GM23248 (cell line): Measurements from ENCODE around the gene NRM. TPM values are rescaled to one million over a fixed set of nuclear protein-coding genes. Genes with fewer than 3 reads are reported as not detected.

Experiments used
- DNase-seq: peaks from one replicate; pipeline ENCODE4 v3.0.0-alpha.2; 2015
- H2AFZ ChIP-seq: fragments of 200-600 bp; sonication (generic); 2 replicates; pipeline ENCODE4 v1.6.1; 2016; ENCODE audit warnings: antibody characterized with exemption
- H3F3A ChIP-seq: fragments of 200-600 bp; sonication (generic); 2 replicates; pipeline ENCODE4 v1.6.1; 2016; ENCODE audit warnings: mild to moderate bottlenecking, antibody characterized with exemption, mixed run types; ENCODE audit not compliant: insufficient read depth
- H3K27ac ChIP-seq: fragments of 200-600 bp; sonication (generic); 2 replicates; pipeline ENCODE4 v1.5.1; 2016; ENCODE audit warnings: mild to moderate bottlenecking
- H3K27me3 ChIP-seq: fragments of 200-600 bp; sonication (generic); replicated peaks from 2 replicates; pipeline ENCODE4 v1.6.1; 2016; ENCODE audit warnings: mild to moderate bottlenecking; ENCODE audit not compliant: insufficient read depth
- H3K36me3 ChIP-seq: fragments of 200-600 bp; sonication (generic); 2 replicates; pipeline ENCODE4 v1.6.1; 2016; ENCODE audit warnings: low read depth, mild to moderate bottlenecking
- H3K4me1 ChIP-seq: fragments of 200-600 bp; sonication (generic); 2 replicates; pipeline ENCODE4 v1.6.1; 2016; ENCODE audit warnings: mild to moderate bottlenecking; ENCODE audit not compliant: insufficient read depth
- H3K4me2 ChIP-seq: fragments of 200-600 bp; sonication (generic); one replicate; pipeline ENCODE4 v1.6.1; 2016; ENCODE audit warnings: mild to moderate bottlenecking; ENCODE audit not compliant: unreplicated experiment
- H3K4me3 ChIP-seq: fragments of 200-600 bp; sonication (generic); 2 replicates; pipeline ENCODE4 v1.5.1; 2016; ENCODE audit warnings: mild to moderate bottlenecking
- H3K79me2 ChIP-seq: fragments of 200-600 bp; sonication (generic); 2 replicates; pipeline ENCODE4 v1.6.1; 2016; ENCODE audit warnings: mild to moderate bottlenecking; ENCODE audit not compliant: insufficient read depth
- H3K9ac ChIP-seq: fragments of 200-600 bp; sonication (generic); 2 replicates; pipeline ENCODE4 v1.6.1; 2016; ENCODE audit warnings: mild to moderate bottlenecking
- H3K9me2 ChIP-seq: fragments of 200-600 bp; sonication (generic); 2 replicates; pipeline ENCODE4 v1.6.1; 2016; ENCODE audit warnings: mixed run types, mild to moderate bottlenecking, moderate library complexity; ENCODE audit not compliant: insufficient read depth
- H3K9me3 ChIP-seq: fragments of 200-600 bp; sonication (generic); one replicate; pipeline ENCODE4 v1.6.1; 2017; ENCODE audit warnings: low read depth
- H4K20me1 ChIP-seq: fragments of 200-600 bp; sonication (generic); 2 replicates; pipeline ENCODE4 v1.6.0; 2016; ENCODE audit not compliant: insufficient read depth
- EZH2 ChIP-seq: fragments of 200-600 bp; sonication (generic); IDR thresholded peaks from 2 replicates; pipeline ENCODE4 v1.6.1; 2018; ENCODE audit warnings: antibody characterized with exemption, mild to moderate bottlenecking; ENCODE audit not compliant: insufficient read depth, poor library complexity, severe bottlenecking
- EZH2phosphoT487 ChIP-seq: fragments of 200-600 bp; sonication (generic); IDR thresholded peaks from 2 replicates; pipeline ENCODE4 v1.6.1; 2018; ENCODE audit warnings: antibody characterized with exemption, moderate library complexity, mild to moderate bottlenecking, low read depth; ENCODE audit not compliant: insufficient read depth
- WGBS, 2 experiments: methylation state at CpG; one replicate each; pipeline ENCODE4 v1.1.6; 2015 to 2017; ENCODE audit warnings: low lambda C conversion rate in 2 of 2, low coverage in 1 of 2; ENCODE audit errors: missing lambda C conversion rate in 2 of 2; 5-methylcytosine and 5-hydroxymethylcytosine counted together
- in situ Hi-C: fragments of 300-500 bp; cut with MboI; formaldehyde crosslinking; loops from 2 replicates; pipeline ENCODE4 v1.15.0; 2020
- polyA plus RNA-seq: library from polyadenylated mRNA; unstranded; fragments of >200 nt; fragmentation: Nextera tagmentation; extraction: Ambion mirVana; gene quantifications from 2 replicates; pipeline ENCODE4 v1.2.1, GENCODE V29; 2016
- total RNA-seq: library from RNA; depleted of rRNA; stranded (reverse); fragments of >200 nt; shearing (Covaris generic); gene quantifications from 2 replicates; pipeline ENCODE4 v1.2.3, GENCODE V29; 2014

Gene NRM
- total and polyA plus RNA-seq, 2 experiments from 2014 or later = 6.2 to 11.3 TPM

GRCh38 chr6:30732237-30732943 is 41.6 kb upstream of the NRM start:
- TF ChIP-seq EZH2 (no peak), EZH2phosphoT487 (no peak)
- WGBS, 2 experiments = 92 to 93% methylated on average over 12 of the region's 12 CpGs

GRCh38 chr6:30730601-30731435 is 40.0 kb upstream of the NRM start:
- Histone ChIP-seq H3K9ac (no peak overlapping the region), H3F3A (peaks cover 83% of the 10 kb centered on the region), H3K9me3 (no peaks in the 10 kb centered on the region), H2AFZ (no peak overlapping the region), H3K27ac (no peak overlapping the region), H4K20me1 (no peaks in the 10 kb centered on the region), H3K27me3 (no peaks in the 10 kb centered on the region), H3K4me1 (peaks cover 17% of the 10 kb centered on the region), H3K9me2 (no peaks in the 10 kb centered on the region), H3K79me2 (peaks cover 50% of the 10 kb centered on the region), H3K36me3 (peaks cover 56% of the 10 kb centered on the region), H3K4me2 (no peak overlapping the region), H3K4me3 (no peak overlapping the region)
- TF ChIP-seq EZH2 = no peak
- TF ChIP-seq EZH2phosphoT487 = no peak
- DNase-seq = peak; percentile 41
- 78 to 82% methylated on average over 30 of the region's 30 CpGs for WGBS, 2 experiments
- in situ Hi-C loops = loop anchor here (10.0 to 25.0 kb wide), 2 partner anchors 144 to 356 kb away; no protein-coding TSS in a partner anchor

More at GRCh38 chr6:30732237-30732943, 41.6 kb upstream of the NRM start:
- in situ Hi-C loops = loop anchor here (10.0 to 25.0 kb wide), 2 partner anchors 142 to 355 kb away; no protein-coding TSS in a partner anchor
- Histone ChIP-seq H3K4me2 (no peak overlapping the region), H3K9me2 (no peaks in the 10 kb centered on the region), H3K9me3 (no peaks in the 10 kb centered on the region), H2AFZ (no peak overlapping the region), H3K27ac (no peak overlapping the region), H3F3A (peaks cover 70% of the 10 kb centered on the region), H3K27me3 (no peaks in the 10 kb centered on the region), H3K4me3 (no peak overlapping the region), H3K4me1 (peaks cover 5% of the 10 kb centered on the region; the same call in 1 of the 2 replicates), H3K79me2 (peaks cover 65% of the 10 kb centered on the region), H4K20me1 (no peaks in the 10 kb centered on the region), H3K36me3 (peaks cover 61% of the 10 kb centered on the region), H3K9ac (no peak overlapping the region)
- no peak for DNase-seq

GRCh38 chr6:30727920-30728553 is 37.3 kb upstream of the NRM start:
- no peak for TF ChIP-seq EZH2phosphoT487
- no peak for TF ChIP-seq EZH2
- Histone ChIP-seq H3K36me3 (peaks cover 62% of the 10 kb centered on the region), H3K27ac (peak overlapping the region; percentile 95), H3K4me1 (peaks cover 45% of the 10 kb centered on the region), H3K79me2 (peaks cover 47% of the 10 kb centered on the region), H3K4me2 (no peak overlapping the region), H4K20me1 (peaks cover 15% of the 10 kb centered on the region; the same call in 1 of the 2 replicates), H3K9me3 (no peaks in the 10 kb centered on the region), H3K4me3 (no peak overlapping the region), H3K27me3 (no peaks in the 10 kb centered on the region), H2AFZ (no peak overlapping the region), H3F3A (peaks cover 93% of the 10 kb centered on the region), H3K9ac (peak overlapping the region; percentile 54), H3K9me2 (no peaks in the 10 kb centered on the region)
- in situ Hi-C loops = loop anchor here (25.0 kb wide), 1 partner anchor 359 kb away; no protein-coding TSS in a partner anchor
- DNase-seq = peak; percentile 85
- 26 to 34% methylated on average over 7 of the region's 7 CpGs for WGBS, 2 experiments
